HG03521 (cell line): Measurements from ENCODE around the gene SMC6.
A peak's percentile ranks its signal among the peaks of the same experiment; 100 is the strongest.

ENCODE experiments used
- ATAC-seq: cut with Tn5 transposase; IDR thresholded peaks from one replicate; pipeline ENCODE4 v1.9.1; 2021; ENCODE audit warnings: mild to moderate bottlenecking, moderate library complexity; ENCODE audit not compliant: unreplicated experiment

Gene SMC6, protein sequence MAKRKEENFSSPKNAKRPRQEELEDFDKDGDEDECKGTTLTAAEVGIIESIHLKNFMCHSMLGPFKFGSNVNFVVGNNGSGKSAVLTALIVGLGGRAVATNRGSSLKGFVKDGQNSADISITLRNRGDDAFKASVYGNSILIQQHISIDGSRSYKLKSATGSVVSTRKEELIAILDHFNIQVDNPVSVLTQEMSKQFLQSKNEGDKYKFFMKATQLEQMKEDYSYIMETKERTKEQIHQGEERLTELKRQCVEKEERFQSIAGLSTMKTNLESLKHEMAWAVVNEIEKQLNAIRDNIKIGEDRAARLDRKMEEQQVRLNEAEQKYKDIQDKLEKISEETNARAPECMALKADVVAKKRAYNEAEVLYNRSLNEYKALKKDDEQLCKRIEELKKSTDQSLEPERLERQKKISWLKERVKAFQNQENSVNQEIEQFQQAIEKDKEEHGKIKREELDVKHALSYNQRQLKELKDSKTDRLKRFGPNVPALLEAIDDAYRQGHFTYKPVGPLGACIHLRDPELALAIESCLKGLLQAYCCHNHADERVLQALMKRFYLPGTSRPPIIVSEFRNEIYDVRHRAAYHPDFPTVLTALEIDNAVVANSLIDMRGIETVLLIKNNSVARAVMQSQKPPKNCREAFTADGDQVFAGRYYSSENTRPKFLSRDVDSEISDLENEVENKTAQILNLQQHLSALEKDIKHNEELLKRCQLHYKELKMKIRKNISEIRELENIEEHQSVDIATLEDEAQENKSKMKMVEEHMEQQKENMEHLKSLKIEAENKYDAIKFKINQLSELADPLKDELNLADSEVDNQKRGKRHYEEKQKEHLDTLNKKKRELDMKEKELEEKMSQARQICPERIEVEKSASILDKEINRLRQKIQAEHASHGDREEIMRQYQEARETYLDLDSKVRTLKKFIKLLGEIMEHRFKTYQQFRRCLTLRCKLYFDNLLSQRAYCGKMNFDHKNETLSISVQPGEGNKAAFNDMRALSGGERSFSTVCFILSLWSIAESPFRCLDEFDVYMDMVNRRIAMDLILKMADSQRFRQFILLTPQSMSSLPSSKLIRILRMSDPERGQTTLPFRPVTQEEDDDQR

DNA sequence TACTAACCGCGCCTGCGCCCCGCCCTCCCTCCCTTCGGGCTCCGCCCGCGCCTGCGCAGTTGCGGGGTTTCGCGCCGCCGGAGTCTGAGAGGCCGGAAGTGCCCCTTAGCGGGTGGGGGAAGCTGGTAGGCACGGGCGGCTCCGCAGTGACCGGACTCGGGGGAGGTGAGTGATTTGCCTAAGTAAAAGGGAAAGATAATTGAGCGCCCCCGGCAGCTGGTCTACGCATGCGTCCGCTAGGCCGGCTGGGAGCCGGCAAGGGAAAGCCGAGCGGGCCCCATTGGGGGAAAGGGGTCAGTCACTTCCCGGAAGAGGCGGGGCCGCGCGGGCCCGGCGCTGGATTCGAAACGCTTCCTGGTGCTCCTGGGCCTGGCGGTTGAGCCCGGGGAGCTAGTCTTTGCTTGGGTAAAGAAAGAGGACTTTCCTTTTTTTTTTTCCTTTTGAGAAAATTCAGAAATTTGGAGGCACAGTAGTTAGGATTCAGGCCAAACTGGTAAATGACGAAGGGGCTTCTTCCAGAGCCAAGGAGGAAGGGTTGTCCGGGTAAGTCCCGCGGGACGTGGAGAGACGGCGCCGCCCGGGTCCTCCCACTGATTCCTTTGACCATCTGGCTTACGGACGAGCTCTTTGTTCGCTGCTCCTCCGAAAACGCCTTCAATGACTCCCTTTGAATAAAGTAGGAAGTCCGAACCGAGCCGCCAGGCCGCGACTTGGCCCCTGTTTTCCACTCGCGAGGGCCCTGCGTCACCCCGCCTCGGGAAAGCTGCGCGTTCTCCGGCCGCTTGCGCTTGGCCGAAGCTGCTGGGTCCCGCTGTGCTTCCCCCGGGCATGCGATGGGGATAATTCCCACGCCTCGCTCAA, at the start of gene SMC6, which contains the start of gene GEN1:
SMC6 (minus strand) TSS at position 8 of the 861 bp plus-strand sequence. CDS start 7,864 bp downstream, outside the sequence.
GEN1 (plus strand) TSS at position 336 of the 861 bp plus-strand sequence. CDS start 5,806 bp downstream, outside the sequence.
- peak; percentile 66 for ATAC-seq

DNA sequence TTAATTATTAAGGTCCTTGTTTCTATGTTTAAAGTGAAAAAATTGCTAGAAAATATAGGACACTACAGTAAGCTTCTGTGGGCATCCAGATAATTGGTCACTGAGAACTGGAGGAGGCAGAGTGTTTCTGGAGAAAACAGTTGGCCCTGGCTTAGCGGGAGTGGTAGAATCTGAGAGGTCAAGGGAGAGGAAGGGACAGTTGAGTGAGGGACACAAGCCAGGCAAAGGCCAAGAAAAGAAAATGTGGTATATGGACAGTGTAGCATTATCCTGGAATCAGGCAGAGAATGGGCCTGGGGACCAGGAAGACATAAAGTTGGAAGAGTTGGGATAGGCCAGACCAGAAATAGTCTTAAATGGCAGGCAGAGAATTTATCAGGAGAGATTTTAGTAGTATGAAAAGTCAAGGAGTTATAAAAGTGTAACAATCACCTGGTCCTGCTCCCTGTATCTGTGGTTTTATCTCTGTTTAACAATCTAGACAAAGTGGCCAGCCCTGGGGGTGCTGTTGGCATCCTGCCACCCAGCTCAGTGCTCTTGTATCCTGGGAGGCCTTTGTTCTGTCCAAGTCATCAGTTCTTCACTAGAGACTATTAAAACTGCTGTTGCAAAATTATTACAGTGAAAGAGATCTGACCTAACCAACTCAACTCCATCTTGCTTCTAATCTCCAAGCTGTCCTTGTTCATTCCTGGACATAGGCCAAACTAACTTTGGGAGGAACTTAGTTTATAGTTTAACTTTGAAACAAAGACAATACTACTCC, 47.3 kb upstream of the SMC6 start:
- no peak for ATAC-seq

DNA sequence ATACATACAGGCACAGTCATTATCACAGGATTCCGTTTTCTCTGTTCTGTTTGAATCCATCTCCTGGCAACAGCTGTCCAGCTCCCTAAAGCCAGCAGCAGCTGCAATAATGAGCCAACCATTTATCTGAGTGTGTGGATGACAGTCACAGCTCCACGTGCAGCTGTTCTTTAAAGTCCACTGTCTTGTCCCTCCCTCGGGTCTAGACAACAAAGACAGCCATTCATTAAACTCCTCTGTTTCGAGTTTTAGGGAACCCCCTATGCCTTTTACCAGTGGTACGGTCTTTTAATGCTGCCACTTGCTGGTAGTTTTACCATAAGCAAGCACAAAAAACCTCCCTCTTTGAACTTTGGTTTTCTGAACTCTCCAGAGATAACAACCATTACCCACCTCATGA, 46.6 kb upstream of the SMC6 start:
- no peak for ATAC-seq

DNA sequence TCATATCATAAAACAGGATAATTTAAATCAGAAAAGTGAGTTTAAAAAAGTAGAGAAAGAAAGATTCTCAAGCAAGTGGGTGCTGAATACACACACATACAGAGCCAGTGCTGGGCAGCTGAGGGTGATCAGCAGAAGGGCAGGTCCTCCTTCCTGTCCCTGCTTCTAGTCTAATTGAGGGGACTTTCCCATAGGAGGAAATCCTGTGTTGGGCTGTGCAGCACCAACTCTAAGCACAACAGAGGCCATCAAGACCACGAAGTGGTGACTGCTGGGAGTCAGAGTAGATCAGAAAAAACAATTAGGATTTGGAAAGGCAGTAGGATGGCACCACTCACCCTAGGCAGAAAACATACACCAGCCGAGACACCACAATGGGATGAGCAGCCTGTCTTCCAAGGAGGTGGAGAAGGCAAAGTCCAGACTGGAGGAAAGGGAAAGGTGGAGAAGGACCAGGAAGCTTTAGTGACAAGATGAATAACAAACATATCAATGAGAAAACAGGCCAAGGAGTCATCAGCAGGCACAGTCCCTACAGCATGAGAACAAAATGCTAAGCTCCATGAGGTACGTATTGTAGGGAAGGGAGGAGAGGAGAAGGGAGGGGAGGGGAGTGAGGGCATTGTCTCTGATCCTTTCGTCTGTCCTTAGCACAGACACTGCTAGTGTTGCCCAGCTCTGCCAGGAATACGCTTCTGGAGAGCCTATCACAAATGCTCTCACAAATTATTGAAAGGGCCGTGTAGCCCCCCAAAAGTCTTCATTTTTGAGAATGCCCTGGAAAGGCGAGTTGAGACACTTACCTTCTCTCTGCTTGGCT, 45.9 kb upstream of the SMC6 start:
- no peak for ATAC-seq

DNA sequence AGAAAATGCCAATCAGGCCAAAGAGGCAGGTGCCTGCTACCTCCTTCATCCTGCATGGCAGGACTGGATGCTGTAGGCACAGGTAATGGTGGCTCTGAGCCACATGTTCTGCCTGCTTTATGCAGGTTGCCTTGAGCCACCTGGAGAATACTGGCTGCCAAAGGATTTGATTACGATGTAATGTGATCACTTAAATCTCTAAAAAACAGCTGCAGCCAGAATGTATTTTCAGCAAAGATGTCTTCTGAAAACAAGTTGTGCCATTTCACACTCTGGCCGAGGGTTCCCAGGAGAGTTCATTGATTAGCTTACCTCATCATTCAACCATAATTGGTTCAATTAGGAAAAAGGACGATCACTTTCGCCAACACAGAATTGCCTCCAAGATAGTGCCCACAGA, 44.7 kb upstream of the SMC6 start:
- no peak for ATAC-seq

DNA sequence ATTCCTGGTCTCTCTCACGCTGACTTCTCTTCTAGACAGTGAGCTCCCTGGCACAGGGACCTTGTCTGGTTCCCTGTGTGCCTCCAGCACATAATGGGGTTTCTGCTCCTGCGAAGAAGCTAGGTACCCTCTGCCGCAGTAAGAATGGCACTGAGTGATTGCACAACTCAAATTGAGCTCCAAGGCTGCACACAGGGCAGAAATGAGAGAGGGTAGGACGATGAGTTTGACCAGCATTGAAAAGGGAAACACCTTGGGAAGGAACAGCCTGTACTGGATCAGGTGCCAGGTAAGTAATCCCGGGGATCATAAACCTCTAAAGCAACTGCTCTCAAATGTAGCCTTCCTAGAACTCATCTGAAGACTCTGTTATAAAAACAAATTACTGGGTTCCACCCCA, 41.7 kb upstream of the SMC6 start:
- no peak for ATAC-seq

DNA sequence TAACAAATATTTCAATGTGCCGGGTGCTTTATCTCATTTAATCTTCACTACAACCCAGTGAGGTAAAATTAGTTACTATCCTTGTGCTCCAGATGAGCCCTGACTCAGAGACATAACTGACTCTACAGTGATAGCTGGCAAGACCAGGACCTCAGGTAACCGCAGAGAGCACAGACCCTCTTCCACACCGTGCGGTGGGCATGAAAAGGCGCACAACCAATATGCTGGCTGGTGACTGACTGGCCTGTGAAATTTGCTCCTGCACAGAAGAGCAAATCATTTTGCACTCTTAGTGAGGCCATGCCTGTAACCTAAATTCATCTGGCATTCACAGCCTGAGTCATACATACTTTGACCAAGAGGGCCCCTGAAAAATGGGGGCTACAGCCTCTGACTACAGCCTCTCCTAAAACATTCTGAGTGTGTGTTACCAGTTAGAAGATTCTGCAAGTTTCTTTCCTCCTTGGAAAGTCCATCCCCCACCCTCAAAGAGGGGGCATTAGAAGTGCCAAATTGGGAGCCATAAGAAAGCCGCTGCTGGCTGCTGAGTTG, 40.3 kb upstream of the SMC6 start:
- no peak for ATAC-seq

DNA sequence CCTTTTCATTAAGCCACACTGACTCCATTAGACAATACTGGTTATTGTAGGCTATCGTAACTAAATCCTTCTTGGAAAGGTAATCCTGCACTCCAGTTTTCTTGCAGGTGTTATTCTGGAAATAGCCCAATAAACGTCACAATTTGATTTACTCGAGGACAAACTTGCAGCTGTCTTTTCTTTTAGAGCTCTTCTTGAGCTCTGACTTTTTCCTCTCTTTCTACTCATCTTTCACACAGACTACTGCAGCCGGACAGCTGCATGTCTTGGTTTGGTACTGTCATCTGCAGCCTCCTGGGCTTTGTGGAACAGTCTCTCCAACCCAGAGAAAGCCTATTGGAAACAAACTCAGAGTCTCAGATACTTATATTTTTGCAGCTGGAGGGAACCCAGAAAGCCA, 39.7 kb upstream of the SMC6 start:
- no peak for ATAC-seq

DNA sequence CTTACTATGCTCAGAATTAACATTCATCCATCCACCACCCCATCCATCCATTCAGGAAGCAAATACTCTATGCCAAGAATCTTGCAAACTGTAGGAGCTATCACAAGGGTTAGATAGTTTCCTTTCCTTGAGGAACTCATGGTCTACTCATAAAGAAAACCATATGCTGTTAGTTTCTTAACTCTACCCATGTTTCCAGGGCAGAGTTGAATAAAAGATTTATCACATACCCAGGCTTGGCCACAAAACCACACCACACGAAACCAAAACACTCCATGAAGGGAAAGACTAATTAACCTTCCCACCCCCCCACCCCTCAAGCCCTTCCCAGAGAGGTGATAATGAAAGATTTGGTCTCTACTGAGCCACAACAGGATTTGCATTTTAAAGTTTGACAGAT, 38.9 kb upstream of the SMC6 start:
- no peak for ATAC-seq

DNA sequence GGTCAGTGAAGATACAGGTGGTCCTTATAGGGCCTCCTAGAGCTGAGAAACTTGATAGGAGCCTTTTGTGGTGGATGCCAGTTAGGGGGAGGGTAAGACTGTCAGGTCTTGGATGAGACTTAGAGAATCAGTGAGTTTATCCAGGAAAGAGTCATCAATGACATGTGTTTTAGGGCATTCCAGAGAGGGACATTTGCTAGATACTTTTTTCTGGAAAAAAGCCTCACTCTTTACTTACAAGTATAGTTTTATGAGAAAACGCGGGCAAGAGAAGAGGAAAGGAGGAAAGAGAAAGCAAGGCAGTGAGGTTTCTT, 38.2 kb upstream of the SMC6 start:
- no peak for ATAC-seq

DNA sequence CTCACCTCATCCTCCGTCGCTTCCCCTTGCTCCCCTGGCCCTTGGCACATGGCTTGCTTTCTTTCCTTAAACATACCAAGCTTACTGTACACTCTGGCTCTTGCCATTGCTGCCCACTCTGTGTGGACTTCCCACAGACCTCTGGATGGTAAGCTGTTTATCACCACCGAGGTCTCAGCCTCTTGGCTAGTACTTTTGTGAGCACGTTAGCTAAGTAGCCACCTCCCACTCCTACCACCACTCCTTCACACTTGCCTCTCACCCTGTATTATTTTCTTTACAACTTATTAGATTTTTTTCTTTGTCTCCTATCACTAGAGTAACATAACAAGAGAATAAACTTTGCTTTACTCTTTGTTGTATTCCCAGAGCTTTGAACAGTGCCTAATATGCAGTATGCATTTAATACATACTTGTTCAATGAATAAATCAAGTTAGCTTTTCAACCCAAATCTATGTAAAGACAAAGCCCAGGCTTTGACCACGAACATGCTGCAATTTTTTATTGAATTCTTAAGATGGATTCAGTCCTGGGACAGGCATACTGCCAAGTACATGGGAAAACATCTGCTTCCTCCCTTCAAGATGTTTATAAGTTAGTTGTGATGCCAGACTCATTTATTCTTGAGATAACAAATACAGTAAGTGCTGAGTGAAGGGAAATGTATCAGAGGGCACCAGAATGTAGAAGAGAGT, 37.7 kb upstream of the SMC6 start:
- no peak for ATAC-seq

DNA sequence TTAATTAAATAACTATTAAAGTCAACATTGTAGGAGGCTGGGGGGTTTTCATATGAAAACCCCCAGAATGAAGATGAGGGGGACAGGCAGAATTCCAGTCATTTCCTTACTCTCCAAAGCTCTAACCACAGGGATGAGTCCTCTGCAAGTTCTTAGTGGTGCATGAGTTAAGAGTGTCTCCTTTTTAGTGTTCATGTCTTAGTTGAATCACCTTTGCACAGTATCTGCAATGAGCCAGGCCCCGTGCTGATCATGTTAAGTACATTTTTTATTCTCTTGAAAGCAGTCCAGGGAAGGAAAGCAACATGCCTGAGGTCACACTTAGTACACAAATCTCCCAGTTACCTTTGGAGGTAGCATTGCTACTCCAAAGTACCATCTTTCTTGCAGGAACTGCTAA, 36.9 kb upstream of the SMC6 start:
- no peak for ATAC-seq

DNA sequence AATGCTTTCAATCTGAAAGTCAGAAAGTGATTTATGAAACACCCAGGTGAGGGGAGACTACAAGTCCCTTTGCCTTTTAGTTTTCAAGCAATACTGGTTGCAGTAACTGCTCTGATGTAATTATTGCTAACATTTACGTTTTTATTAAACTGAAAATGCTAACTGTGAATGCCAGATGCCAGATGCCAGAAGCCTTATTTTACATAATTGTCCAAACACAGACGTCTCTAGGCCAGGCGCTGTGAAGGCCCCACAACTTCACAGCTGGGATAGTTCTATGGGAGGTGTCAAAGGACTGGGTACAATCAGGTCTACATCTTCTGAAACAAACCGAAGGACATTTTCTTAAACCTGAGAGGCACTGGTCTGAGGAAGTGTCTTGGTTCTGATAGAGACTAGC, 35.2 kb upstream of the SMC6 start:
- no peak for ATAC-seq

DNA sequence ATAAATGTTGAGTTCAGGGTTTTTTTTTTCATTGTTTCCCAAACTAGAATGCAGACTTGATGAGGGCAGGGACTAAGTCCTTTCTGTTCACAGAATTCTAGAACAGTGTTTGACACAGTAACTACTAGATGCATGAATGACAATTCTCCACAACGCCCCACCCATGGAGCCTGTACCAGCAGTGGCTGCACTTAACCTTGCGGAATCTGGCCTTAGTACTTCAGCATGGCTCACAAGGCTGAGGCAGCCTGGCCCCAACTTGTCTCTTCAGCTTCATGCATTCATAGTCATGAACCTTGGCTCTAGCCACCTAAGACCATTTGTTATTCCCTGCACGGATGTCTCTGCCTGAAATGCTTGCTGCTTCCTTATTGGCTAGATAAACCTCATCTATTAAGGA, 33.1 kb upstream of the SMC6 start:
- ATAC-seq, result no peak

DNA sequence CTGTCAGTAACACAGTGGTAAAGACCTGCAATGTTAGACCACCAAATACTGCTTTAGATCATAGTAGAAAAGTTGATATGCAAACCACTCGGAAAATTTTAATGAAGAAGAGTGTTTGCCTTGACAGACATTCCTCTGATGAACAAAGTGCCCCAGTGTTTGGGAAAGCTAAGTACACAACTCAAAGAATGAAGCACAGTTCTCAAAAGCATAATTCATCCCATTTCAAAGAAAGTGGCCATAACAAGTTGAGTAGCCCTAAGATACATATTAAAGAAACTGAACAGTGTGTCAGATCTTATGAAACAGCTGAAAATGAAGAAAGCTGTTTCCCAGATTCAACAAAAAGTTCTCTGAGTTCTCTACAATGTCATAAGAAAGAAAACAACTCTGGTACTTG, 27.9 kb upstream of the SMC6 start:
- no peak for ATAC-seq

DNA sequence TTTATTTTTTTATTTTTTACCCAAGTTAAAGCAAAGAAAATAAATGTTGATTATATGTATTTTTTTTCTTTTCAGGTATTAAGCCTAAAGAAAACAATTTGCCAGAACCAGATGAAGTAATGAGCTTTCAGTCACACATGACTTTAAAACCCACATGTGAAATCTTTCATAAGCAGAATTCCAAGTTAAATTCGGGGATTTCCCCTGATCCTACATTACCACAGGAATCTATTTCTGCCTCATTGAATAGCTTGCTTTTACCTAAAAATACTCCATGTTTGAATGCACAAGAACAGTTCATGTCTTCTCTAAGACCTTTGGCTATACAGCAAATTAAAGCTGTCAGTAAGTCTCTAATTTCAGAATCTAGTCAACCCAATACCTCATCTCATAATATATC, 26.9 kb upstream of the SMC6 start:
- no peak for ATAC-seq

DNA sequence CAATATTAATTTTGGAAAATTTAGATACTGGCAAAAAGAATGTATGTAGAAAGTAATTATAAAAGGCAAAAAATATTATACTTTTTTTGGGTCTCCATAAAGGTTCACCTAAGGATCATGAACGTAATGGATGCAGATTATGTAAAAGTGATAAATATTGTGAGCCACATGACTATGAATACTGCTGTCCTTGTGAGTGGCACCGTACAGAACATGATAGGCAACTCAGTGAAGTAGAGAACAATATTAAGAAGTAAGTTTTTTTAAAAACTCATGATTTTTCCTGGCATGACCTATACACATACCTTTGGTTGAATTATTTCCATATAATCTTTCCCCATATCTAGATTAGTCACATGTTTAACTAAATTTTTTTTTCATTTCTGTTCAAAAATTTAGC, 18.9 kb upstream of the SMC6 start:
- ATAC-seq, result no peak

DNA sequence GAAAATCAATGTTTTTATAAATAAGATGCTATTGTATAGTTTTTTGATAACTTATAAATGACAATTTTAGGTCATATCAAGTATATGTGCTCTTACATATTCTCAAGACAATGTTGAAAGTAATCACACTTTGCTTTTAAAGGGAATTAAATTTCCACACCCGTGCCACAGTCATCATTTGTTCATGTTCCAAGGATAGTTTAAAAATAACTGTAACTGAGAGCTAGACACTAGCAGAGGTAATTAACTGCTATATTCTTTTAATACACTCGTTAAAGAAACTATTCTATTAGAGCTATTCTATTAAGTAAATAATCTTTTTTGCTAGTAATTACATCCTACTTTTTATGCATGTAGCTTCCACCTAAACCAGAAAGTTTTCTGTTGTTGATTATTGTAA, 18.3 kb upstream of the SMC6 start:
- no peak for ATAC-seq
